ENCODE measurements around the gene TPGS2. TPM values are rescaled to one million over a fixed set of nuclear protein-coding genes. Genes with fewer than 3 reads are reported as not detected.

The TPGS2 gene
- polyA plus RNA-seq, 1 of the 3 experiments (the other 2 are of a cell fraction), result 235 TPM

DNA sequence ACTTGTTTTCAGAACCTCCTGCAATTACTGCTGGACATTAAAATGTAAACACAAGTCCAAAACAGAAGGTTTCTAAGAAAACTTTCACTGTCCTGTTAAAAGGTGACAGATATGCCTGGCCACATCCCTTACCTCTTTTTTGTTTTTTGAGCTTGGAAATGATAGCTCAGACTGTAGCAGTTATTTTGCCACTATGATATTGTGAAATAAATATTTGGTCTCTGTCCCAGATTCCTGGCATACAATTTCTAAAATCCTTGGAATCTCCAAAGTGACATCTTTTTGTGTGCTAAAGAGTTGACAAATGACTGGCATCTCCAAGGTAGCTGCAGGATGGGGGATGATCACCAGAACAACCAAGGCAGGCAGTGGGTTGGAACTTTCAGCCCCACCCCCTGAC is 16.8 kb downstream of the TPGS2 start:
- Histone ChIP-seq H3K36me3 (replicated peaks in 1 of 2; ENCODE audit: control insufficient read depth in 1 of 2, insufficient read depth in 2 of 2, low read length in 1 of 2) (peaks cover 19 to 60% of the 10 kb centered on the region in 2 experiments), H3K27me3 (ENCODE audit: insufficient read depth) (no peaks in the 10 kb centered on the region), H3K4me3 (ENCODE audit: low read depth in 2 of 2, low read length in 1 of 2) (no peak overlapping the region), H3K4me1 (ENCODE audit: control insufficient read depth in 1 of 2, insufficient read depth in 2 of 2, low read depth in 1 of 2, low read length in 1 of 2) (peaks cover 0 to 4% of the 10 kb centered on the region in 2 experiments; a peak in 3 of 4 replicates), H3K79me2 (ENCODE audit: insufficient read depth) (peaks cover 6% of the 10 kb centered on the region; the same call in 1 of the 2 replicates), H2AFZ (ENCODE audit: low read depth) (no peak overlapping the region), H3K4me2 (no peak overlapping the region), H4K20me1 (ENCODE audit: insufficient read depth) (0 out of 2 replicates have a peak, but pooled peaks cover 3% of the 10 kb centered on the region), H3K27ac (ENCODE audit: low read depth in 2 of 2, low read length in 1 of 2) (no peak overlapping the region), H3K9me2 (no peaks in the 10 kb centered on the region), H3K9me3 (no peaks in the 10 kb centered on the region), H3K9ac (no peak overlapping the region), H3F3A (replicated peaks; ENCODE audit: insufficient read depth) (peaks cover 13% of the 10 kb centered on the region)
- TF ChIP-seq ELF1 (IDR thresholded peaks at IDR 0.05), result no peak
- TF ChIP-seq SMC3 (IDR thresholded peaks at IDR 0.05; ENCODE audit: low read depth, low read length), result no peak
- no peak for TF ChIP-seq NFIC (IDR thresholded peaks at IDR 0.05; ENCODE audit: borderline replicate concordance)
- DNase-seq, result no peak
- CTCF ChIA-PET, result interaction anchor here (0.7 to 3.2 kb wide), 4 partner anchors 10 to 717 kb away, joined by 3 to 17 read pairs (median 8); partner anchors contain the start of genes KIAA1328 and TPGS2
- POLR2A ChIA-PET, result no interaction called here

DNA sequence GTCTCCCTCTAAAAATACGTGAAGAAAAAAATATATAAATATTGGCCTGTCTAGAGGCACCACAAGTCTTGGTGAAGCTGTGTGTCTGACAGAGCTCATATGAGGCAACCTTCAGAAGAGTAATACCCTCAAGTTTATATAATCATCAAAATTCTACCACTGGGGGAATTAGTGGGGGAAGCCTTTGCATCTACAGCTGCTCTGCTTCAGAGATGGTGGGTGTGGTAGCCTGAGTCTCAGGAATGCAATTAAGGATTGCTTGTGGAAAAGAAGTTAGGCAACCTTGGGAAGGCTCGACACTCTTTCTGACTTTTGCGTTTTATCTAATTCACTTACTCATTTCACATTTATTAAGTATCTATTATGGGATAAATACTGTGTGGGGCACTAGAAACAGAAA is 17.4 kb downstream of the TPGS2 start:
- Histone ChIP-seq H3F3A (replicated peaks; ENCODE audit: insufficient read depth) (peaks cover 13% of the 10 kb centered on the region), H3K9me3 (no peaks in the 10 kb centered on the region), H3K9me2 (no peaks in the 10 kb centered on the region), H3K36me3 (replicated peaks in 1 of 2; ENCODE audit: control insufficient read depth in 1 of 2, insufficient read depth in 2 of 2, low read length in 1 of 2) (peaks cover 20 to 57% of the 10 kb centered on the region in 2 experiments), H4K20me1 (ENCODE audit: insufficient read depth) (0 out of 2 replicates have a peak, but pooled peaks cover 3% of the 10 kb centered on the region), H3K4me2 (no peak overlapping the region), H3K27me3 (ENCODE audit: insufficient read depth) (no peaks in the 10 kb centered on the region), H3K4me3 (ENCODE audit: low read depth in 2 of 2, low read length in 1 of 2) (no peak overlapping the region), H3K79me2 (ENCODE audit: insufficient read depth) (peaks cover 6% of the 10 kb centered on the region; the same call in 1 of the 2 replicates), H2AFZ (ENCODE audit: low read depth) (no peak overlapping the region), H3K27ac (ENCODE audit: low read depth in 2 of 2, low read length in 1 of 2) (no peak overlapping the region), H3K4me1 (ENCODE audit: control insufficient read depth in 1 of 2, insufficient read depth in 2 of 2, low read depth in 1 of 2, low read length in 1 of 2) (peaks cover 0 to 4% of the 10 kb centered on the region in 2 experiments; a peak in 3 of 4 replicates), H3K9ac (no peak overlapping the region)
- TF ChIP-seq, protein P1, sequence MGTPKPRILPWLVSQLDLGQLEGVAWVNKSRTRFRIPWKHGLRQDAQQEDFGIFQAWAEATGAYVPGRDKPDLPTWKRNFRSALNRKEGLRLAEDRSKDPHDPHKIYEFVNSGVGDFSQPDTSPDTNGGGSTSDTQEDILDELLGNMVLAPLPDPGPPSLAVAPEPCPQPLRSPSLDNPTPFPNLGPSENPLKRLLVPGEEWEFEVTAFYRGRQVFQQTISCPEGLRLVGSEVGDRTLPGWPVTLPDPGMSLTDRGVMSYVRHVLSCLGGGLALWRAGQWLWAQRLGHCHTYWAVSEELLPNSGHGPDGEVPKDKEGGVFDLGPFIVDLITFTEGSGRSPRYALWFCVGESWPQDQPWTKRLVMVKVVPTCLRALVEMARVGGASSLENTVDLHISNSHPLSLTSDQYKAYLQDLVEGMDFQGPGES (IDR thresholded peaks at IDR 0.05; ENCODE audit: low read depth, low read length), result no peak
- no peak for TF ChIP-seq POLR2AphosphoS5 (IDR thresholded peaks at IDR 0.05; ENCODE audit: low read depth, low read length)
- no peak for TF ChIP-seq FOSL2 (IDR thresholded peaks at IDR 0.05; ENCODE audit: borderline replicate concordance, low read depth)
- TF ChIP-seq EZH2phosphoT487 (IDR thresholded peaks at IDR 0.05; ENCODE audit: borderline replicate concordance, low read depth), result no peak
- TF ChIP-seq, protein P2, sequence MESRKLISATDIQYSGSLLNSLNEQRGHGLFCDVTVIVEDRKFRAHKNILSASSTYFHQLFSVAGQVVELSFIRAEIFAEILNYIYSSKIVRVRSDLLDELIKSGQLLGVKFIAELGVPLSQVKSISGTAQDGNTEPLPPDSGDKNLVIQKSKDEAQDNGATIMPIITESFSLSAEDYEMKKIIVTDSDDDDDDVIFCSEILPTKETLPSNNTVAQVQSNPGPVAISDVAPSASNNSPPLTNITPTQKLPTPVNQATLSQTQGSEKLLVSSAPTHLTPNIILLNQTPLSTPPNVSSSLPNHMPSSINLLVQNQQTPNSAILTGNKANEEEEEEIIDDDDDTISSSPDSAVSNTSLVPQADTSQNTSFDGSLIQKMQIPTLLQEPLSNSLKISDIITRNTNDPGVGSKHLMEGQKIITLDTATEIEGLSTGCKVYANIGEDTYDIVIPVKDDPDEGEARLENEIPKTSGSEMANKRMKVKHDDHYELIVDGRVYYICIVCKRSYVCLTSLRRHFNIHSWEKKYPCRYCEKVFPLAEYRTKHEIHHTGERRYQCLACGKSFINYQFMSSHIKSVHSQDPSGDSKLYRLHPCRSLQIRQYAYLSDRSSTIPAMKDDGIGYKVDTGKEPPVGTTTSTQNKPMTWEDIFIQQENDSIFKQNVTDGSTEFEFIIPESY (IDR thresholded peaks at IDR 0.05; ENCODE audit: borderline replicate concordance, low read depth), result no peak
- TF ChIP-seq, protein P3, sequence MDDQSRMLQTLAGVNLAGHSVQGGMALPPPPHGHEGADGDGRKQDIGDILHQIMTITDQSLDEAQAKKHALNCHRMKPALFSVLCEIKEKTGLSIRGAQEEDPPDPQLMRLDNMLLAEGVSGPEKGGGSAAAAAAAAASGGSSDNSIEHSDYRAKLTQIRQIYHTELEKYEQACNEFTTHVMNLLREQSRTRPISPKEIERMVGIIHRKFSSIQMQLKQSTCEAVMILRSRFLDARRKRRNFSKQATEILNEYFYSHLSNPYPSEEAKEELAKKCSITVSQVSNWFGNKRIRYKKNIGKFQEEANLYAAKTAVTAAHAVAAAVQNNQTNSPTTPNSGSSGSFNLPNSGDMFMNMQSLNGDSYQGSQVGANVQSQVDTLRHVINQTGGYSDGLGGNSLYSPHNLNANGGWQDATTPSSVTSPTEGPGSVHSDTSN (IDR thresholded peaks at IDR 0.05), result no peak
- TF ChIP-seq, protein P4, sequence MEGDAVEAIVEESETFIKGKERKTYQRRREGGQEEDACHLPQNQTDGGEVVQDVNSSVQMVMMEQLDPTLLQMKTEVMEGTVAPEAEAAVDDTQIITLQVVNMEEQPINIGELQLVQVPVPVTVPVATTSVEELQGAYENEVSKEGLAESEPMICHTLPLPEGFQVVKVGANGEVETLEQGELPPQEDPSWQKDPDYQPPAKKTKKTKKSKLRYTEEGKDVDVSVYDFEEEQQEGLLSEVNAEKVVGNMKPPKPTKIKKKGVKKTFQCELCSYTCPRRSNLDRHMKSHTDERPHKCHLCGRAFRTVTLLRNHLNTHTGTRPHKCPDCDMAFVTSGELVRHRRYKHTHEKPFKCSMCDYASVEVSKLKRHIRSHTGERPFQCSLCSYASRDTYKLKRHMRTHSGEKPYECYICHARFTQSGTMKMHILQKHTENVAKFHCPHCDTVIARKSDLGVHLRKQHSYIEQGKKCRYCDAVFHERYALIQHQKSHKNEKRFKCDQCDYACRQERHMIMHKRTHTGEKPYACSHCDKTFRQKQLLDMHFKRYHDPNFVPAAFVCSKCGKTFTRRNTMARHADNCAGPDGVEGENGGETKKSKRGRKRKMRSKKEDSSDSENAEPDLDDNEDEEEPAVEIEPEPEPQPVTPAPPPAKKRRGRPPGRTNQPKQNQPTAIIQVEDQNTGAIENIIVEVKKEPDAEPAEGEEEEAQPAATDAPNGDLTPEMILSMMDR (IDR thresholded peaks at IDR 0.05), result no peak
- TF ChIP-seq, protein P5, sequence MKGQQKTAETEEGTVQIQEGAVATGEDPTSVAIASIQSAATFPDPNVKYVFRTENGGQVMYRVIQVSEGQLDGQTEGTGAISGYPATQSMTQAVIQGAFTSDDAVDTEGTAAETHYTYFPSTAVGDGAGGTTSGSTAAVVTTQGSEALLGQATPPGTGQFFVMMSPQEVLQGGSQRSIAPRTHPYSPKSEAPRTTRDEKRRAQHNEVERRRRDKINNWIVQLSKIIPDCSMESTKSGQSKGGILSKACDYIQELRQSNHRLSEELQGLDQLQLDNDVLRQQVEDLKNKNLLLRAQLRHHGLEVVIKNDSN (IDR thresholded peaks at IDR 0.05; ENCODE audit: borderline replicate concordance, low read depth), result no peak
- TF ChIP-seq EP300 (IDR thresholded peaks at IDR 0.05; ENCODE audit: borderline replicate concordance in 1 of 2, low read depth in 1 of 2, low read length in 1 of 2), result no peak
- no peak for TF ChIP-seq GATA2 (CRISPR knock-in tag; IDR thresholded peaks at IDR 0.05)
- TF ChIP-seq TAF1 (IDR thresholded peaks at IDR 0.05; ENCODE audit: borderline replicate concordance, low read depth, low read length), result no peak
- TF ChIP-seq RXRA (IDR thresholded peaks at IDR 0.05; ENCODE audit: borderline replicate concordance, low read depth), result no peak
- DNase-seq, result no peak
- POLR2A ChIA-PET, result no interaction called here
- WGBS (ENCODE audit: low lambda C conversion rate), result 88% methylated on average over 3 of the region's 3 CpGs
- CTCF ChIA-PET, result interaction anchor here (1.1 to 3.2 kb wide), 3 partner anchors 18 to 517 kb away, joined by 3 to 17 read pairs (median 11); partner anchors contain the start of genes KIAA1328 and TPGS2

All from SK-N-SH (cell line).